H1 (cell line): ENCODE results near the gene ARMC5. TPM values are rescaled to one million over a fixed set of nuclear protein-coding genes. Genes with fewer than 3 reads are reported as not detected.

Experiments
- CTCF ChIA-PET: fragments of 300-600 bp; sonication (Branson Sonifier 250); formaldehyde crosslinking; loops from one replicate; lab custom pipeline; 2021; ENCODE audit not compliant: partially characterized antibody; lab: Charles Lee
- POLR2A ChIA-PET: fragments of 300-600 bp; sonication (Branson Sonifier 250); formaldehyde crosslinking; loops from one replicate; lab custom pipeline; 2021; ENCODE audit warnings: inconsistent platforms; ENCODE audit not compliant: partially characterized antibody; lab: Charles Lee
- DNase-seq, 2 experiments: peaks; one replicate each; pipeline versions ENCODE4 v3.0.0 to v3.0.0-alpha.2; 2010 to 2022; ENCODE audit warnings: low spot score in 2 of 2, low read depth in 1 of 2, mixed read lengths in 1 of 2
- FAIRE-seq: peaks from 2 replicates; lab custom pipeline; 2011; peaks lifted over from hg19 to GRCh38; lab: Jason Lieb, UNC
- H2AFZ ChIP-seq: 2 replicates; pipeline ENCODE4 v1.8.1; 2012; ENCODE audit warnings: low read length, inconsistent platforms
- H2AK5ac ChIP-seq: 2 replicates; pipeline ENCODE4 v1.6.1; 2013; ENCODE audit warnings: low read depth, low read length
- H2BK120ac ChIP-seq: replicated peaks from 2 replicates; pipeline ENCODE3; 2013; ENCODE audit warnings: low read depth, low read length, inconsistent platforms
- H2BK12ac ChIP-seq: 2 replicates; pipeline ENCODE4 v1.6.1; 2013; ENCODE audit warnings: low read depth, low read length
- H2BK15ac ChIP-seq: 2 replicates; pipeline ENCODE4 v1.6.1; 2013; ENCODE audit warnings: low read length
- H2BK20ac ChIP-seq: 2 replicates; pipeline ENCODE4 v1.6.1; 2013; ENCODE audit warnings: low read length
- H2BK5ac ChIP-seq: 2 replicates; pipeline ENCODE4 v1.6.1; 2013; ENCODE audit warnings: low read depth, low read length
- H3K14ac ChIP-seq: 2 replicates; pipeline ENCODE4 v1.6.1; 2013; ENCODE audit warnings: inconsistent platforms; ENCODE audit not compliant: insufficient read length
- H3K18ac ChIP-seq: 2 replicates; pipeline ENCODE4 v1.6.1; 2013; ENCODE audit warnings: low read length; ENCODE audit errors: extremely low read depth
- H3K23ac ChIP-seq: 2 replicates; pipeline ENCODE4 v1.6.1; 2013; ENCODE audit warnings: inconsistent platforms; ENCODE audit not compliant: insufficient read length
- H3K23me2 ChIP-seq: 2 replicates; pipeline ENCODE4 v1.6.1; 2013; ENCODE audit warnings: low read depth, low read length
- H3K27ac ChIP-seq: 2 replicates; pipeline ENCODE4 v1.6.1; 2011; ENCODE audit warnings: low read depth, low read length, inconsistent platforms
- H3K27me3 ChIP-seq, 4 experiments: replicated peaks in 1 of 4; 1 replicate in 1 of 4; 2 replicates in 3 of 4; pipeline versions ENCODE4 v1.6.1 to v1.8.1; 2011 to 2013; ENCODE audit warnings: low read length in 3 of 4, mild to moderate bottlenecking in 3 of 4, inconsistent platforms in 2 of 4, mixed read lengths in 2 of 4, moderate library complexity in 1 of 4; ENCODE audit not compliant: control insufficient read depth in 3 of 4, insufficient read depth in 3 of 4; ENCODE audit errors: extremely low read depth in 1 of 4
- H3K36me3 ChIP-seq, 4 experiments: 2 replicates each; pipeline versions ENCODE4 v1.6.1 to v1.8.1; 2011 to 2013; ENCODE audit warnings: mild to moderate bottlenecking in 4 of 4, low read length in 3 of 4, moderate library complexity in 2 of 4, control low read depth in 1 of 4, inconsistent platforms in 1 of 4; ENCODE audit not compliant: insufficient read depth in 4 of 4, control insufficient read depth in 2 of 4
- H3K4ac ChIP-seq: replicated peaks from 2 replicates; pipeline ENCODE3; 2013; ENCODE audit warnings: low read length, low read depth, mixed read lengths, inconsistent platforms; ENCODE audit not compliant: insufficient read length
- H3K4me1 ChIP-seq, 4 experiments: replicated peaks in 1 of 4; 1 replicate in 1 of 4; 2 replicates in 3 of 4; pipeline versions ENCODE4 v1.6.1 to v1.8.1; 2011 to 2013; ENCODE audit warnings: low read length in 3 of 4, inconsistent platforms in 2 of 4, mixed read lengths in 1 of 4; ENCODE audit not compliant: insufficient read depth in 4 of 4, control insufficient read depth in 3 of 4
- H3K4me2 ChIP-seq, 2 experiments: 2 replicates each; pipeline versions ENCODE4 v1.6.1 to v1.8.1; 2011 to 2013; ENCODE audit warnings: low read depth in 2 of 2, low read length in 2 of 2, control low read depth in 1 of 2, inconsistent platforms in 1 of 2, mild to moderate bottlenecking in 1 of 2; ENCODE audit not compliant: insufficient read depth in 1 of 2
- H3K4me3 ChIP-seq, 4 experiments: fragments of 200-600, 300-600 bp in 1 of 4; sonication (generic), shearing (Covaris generic), sonication (Bioruptor Twin) in 1 of 4; 2 replicates each; pipeline versions ENCODE4 v1.5.1 to v1.8.1; 2011 to 2016; ENCODE audit warnings: low read length in 4 of 4, low read depth in 3 of 4, control low read depth in 2 of 4, inconsistent platforms in 2 of 4, mild to moderate bottlenecking in 2 of 4, mixed read lengths in 1 of 4, moderate library complexity in 1 of 4; ENCODE audit not compliant: insufficient read depth in 2 of 4; ENCODE audit errors: extremely low read depth in 1 of 4
- H3K56ac ChIP-seq: replicated peaks from 2 replicates; pipeline ENCODE3; 2013; ENCODE audit warnings: low read depth, mild to moderate bottlenecking, mixed read lengths, low read length, inconsistent platforms; ENCODE audit not compliant: insufficient read length
- H3K79me1 ChIP-seq: 2 replicates; pipeline ENCODE4 v1.6.1; 2013; ENCODE audit warnings: low read depth, low read length, control low read depth
- H3K79me2 ChIP-seq, 2 experiments: 2 replicates each; pipeline versions ENCODE4 v1.6.1 to v1.8.1; 2012 to 2013; ENCODE audit warnings: low read length in 2 of 2, mild to moderate bottlenecking in 2 of 2, inconsistent platforms in 1 of 2; ENCODE audit not compliant: insufficient read depth in 2 of 2, control insufficient read depth in 1 of 2
- H3K9ac ChIP-seq, 4 experiments: replicated peaks in 1 of 4; 1 replicate in 1 of 4; 2 replicates in 3 of 4; pipeline versions ENCODE4 v1.6.1 to v1.8.1; 2011 to 2013; ENCODE audit warnings: low read depth in 3 of 4, low read length in 3 of 4, control low read depth in 2 of 4, mild to moderate bottlenecking in 2 of 4, moderate library complexity in 2 of 4, inconsistent platforms in 1 of 4; ENCODE audit errors: extremely low read depth in 1 of 4
- H3K9me3 ChIP-seq, 2 experiments: 2 replicates each; pipeline versions ENCODE4 v1.6.1 to v1.8.1; 2012 to 2013; ENCODE audit warnings: mild to moderate bottlenecking in 2 of 2, moderate library complexity in 2 of 2, control low read depth in 1 of 2, inconsistent platforms in 1 of 2, low read depth in 1 of 2, low read length in 1 of 2, mixed read lengths in 1 of 2; ENCODE audit not compliant: insufficient read depth in 2 of 2
- H4K20me1 ChIP-seq, 2 experiments: replicated peaks in 1 of 2; 2 replicates each; pipeline versions ENCODE3 to v1.8.1; 2011 to 2013; ENCODE audit warnings: inconsistent platforms in 2 of 2, low read length in 2 of 2, mild to moderate bottlenecking in 1 of 2; ENCODE audit not compliant: insufficient read depth in 2 of 2, control insufficient read depth in 1 of 2
- H4K5ac ChIP-seq: 2 replicates; pipeline ENCODE4 v1.6.1; 2013; ENCODE audit warnings: low read length, low read depth, mixed read lengths, inconsistent platforms; ENCODE audit not compliant: insufficient read length
- H4K8ac ChIP-seq: 2 replicates; pipeline ENCODE4 v1.8.0; 2013; ENCODE audit warnings: mild to moderate bottlenecking, moderate library complexity, low read length, inconsistent platforms; ENCODE audit not compliant: insufficient read depth; ENCODE audit errors: extremely low read depth
- H4K91ac ChIP-seq: replicated peaks from 2 replicates; pipeline ENCODE3; 2013; ENCODE audit warnings: low read length, mixed read lengths, inconsistent platforms; ENCODE audit not compliant: insufficient read length
- ATF2 ChIP-seq: IDR thresholded peaks from 2 replicates; pipeline ENCODE4 v1.6.1; 2012; ENCODE audit warnings: low read length, inconsistent platforms
- KDM5A ChIP-seq: fragments of 200-600 bp; IDR thresholded peaks from 2 replicates; pipeline ENCODE4 v1.7.1; 2012; ENCODE audit warnings: mild to moderate bottlenecking, low read length, inconsistent platforms, mixed read lengths
- MAFK ChIP-seq: IDR thresholded peaks from 2 replicates; pipeline ENCODE4 v1.6.1; 2012; ENCODE audit warnings: low read depth, mild to moderate bottlenecking, improper control_type of control experiment, low read length
- NRF1 ChIP-seq: IDR thresholded peaks from 2 replicates; pipeline ENCODE4 v1.6.1; 2011; ENCODE audit warnings: mild to moderate bottlenecking, low read depth, low read length, improper control_type of control experiment
- WGBS, 2 experiments: shearing (Covaris generic) in 1 of 2; methylation state at CpG; one replicate each; pipeline versions ENCODE4 v1.1.6 to v1.1.7; 2013 to 2015; ENCODE audit warnings: low lambda C conversion rate in 2 of 2, mixed read lengths in 2 of 2, inconsistent platforms in 1 of 2, low coverage in 1 of 2, missing lambda C conversion rate in 1 of 2; ENCODE audit not compliant: insufficient replicate concordance in 2 of 2, insufficient coverage in 1 of 2, insufficient read length in 1 of 2; ENCODE audit errors: extremely low coverage in 1 of 2, missing lambda C conversion rate in 1 of 2; 5-methylcytosine and 5-hydroxymethylcytosine counted together
- polyA plus RNA-seq, 7 experiments: library from polyadenylated mRNA; depleted of rRNA in 3 of 7; stranded (reverse) in 5 of 7; unstranded in 2 of 7; fragments of >200 nt in 5 of 7; fragments of 200-250 nt in 2 of 7; gene quantifications; 1 replicate in 5 of 7; 2 replicates in 1 of 7; 4 replicates in 1 of 7; pipeline versions ENCODE4 v1.2.1 to v1.2.3, GENCODE V29; 2011 to 2013; ENCODE audit warnings: missing spikeins in 2 of 7, mixed read lengths in 2 of 7
- total RNA-seq: library from RNA; stranded (reverse); fragmentation: NEBNext Ultra II Directional; extraction: Animal tissue kit (Norgen Biotek cat#: 25700); gene quantifications from 2 replicates; pipeline ENCODE4 v1.2.1, GENCODE V29; 2021

Gene ARMC5
- total and polyA plus RNA-seq, 2 of the 8 experiments (the other 6 are each of a cell fraction or from before 2014, with no cell fraction given) = 7.8 to 8.7 TPM

- Histone ChIP-seq H3K4me3 (no peak overlapping the region), H3K4me2 (no peak overlapping the region), H3K23ac (no peak overlapping the region), H3K9ac (no peak overlapping the region), H3K4ac (no peak overlapping the region), H3K18ac (no peak overlapping the region), H2BK20ac (no peak overlapping the region), H3K23me2 (peaks cover 2% of the 10 kb centered on the region; the same call in 1 of the 2 replicates), H4K91ac (no peak overlapping the region), H3K56ac (no peak overlapping the region), H3K79me1 (no peaks in the 10 kb centered on the region), H2BK120ac (no peak overlapping the region), H4K8ac (no peak overlapping the region; the same call in 1 of the 2 replicates), H3K9me3 (no peaks in the 10 kb centered on the region), H3K36me3 (no peaks in the 10 kb centered on the region), H3K4me1 (no peaks in the 10 kb centered on the region), H3K14ac (no peak overlapping the region), H2BK12ac (no peak overlapping the region), H2AFZ (no peak overlapping the region), H2BK5ac (no peak overlapping the region), H3K27me3 (no peaks in the 10 kb centered on the region), H3K79me2 (no peaks in the 10 kb centered on the region), H2BK15ac (no peak overlapping the region), H4K5ac (no peak overlapping the region), H2AK5ac (no peak overlapping the region), H4K20me1 (no peaks in the 10 kb centered on the region), H3K27ac (no peak overlapping the region)
- POLR2A ChIA-PET = no interaction called here
- 93% methylated on average over 9 of the region's 9 CpGs; no CpG with 5 or more reads in 1 of the 2 experiments for WGBS, 2 experiments
- CTCF ChIA-PET = no interaction called here
- FAIRE-seq = no peak
- no peak for DNase-seq
- TF ChIP-seq NRF1 (no peak), MAFK (no peak), KDM5A (no peak), ATF2 (no peak)
Measured at GRCh38 chr16:31410082-31410481, 49.2 kb upstream of the ARMC5 start.
